Activated CD4-positive, alpha-beta T cell treated with anti-CD3 and anti-CD28 coated beads, Interleukin-2, amount 50 U/mL, for 1 hour (primary cell): ENCODE data around the gene TBC1D10A.

ENCODE experiments used
- DNase-seq: peaks from one replicate; pipeline ENCODE4 v3.0.0-alpha.2; 2020

The TBC1D10A gene

GRCh38 chr22:30297276-30297990, 29.3 kb downstream of the TBC1D10A start:
- DNase-seq: no peak

GRCh38 chr22:30296833-30297232, 29.9 kb downstream of the TBC1D10A start:
- DNase-seq: no peak

- DNase-seq: no peak
Measured at GRCh38 chr22:30296324-30296723, 30.4 kb downstream of the TBC1D10A start.

- DNase-seq: no peak
Measured at GRCh38 chr22:30295576-30295975, 31.2 kb downstream of the TBC1D10A start.

GRCh38 chr22:30294830-30295229, 31.9 kb downstream of the TBC1D10A start:
- DNase-seq: no peak

- no peak for DNase-seq
Measured at GRCh38 chr22:30294066-30294465, 32.7 kb downstream of the TBC1D10A start.

GRCh38 chr22:30293026-30293425, 33.7 kb downstream of the TBC1D10A start:
- no peak for DNase-seq

- no peak for DNase-seq
Measured at GRCh38 chr22:30292069-30292970, 34.4 kb downstream of the TBC1D10A start.

- DNase-seq: no peak
Measured at GRCh38 chr22:30291058-30291892, 35.5 kb downstream of the TBC1D10A start.

- DNase-seq: no peak
Measured at GRCh38 chr22:30290342-30291057, 36.2 kb downstream of the TBC1D10A start.

GRCh38 chr22:30289980-30290313, 36.8 kb downstream of the TBC1D10A start:
- DNase-seq: no peak

- DNase-seq: peak; percentile 83
Measured at GRCh38 chr22:30289141-30289979, 37.4 kb downstream of the TBC1D10A start, which contains the start of gene CASTOR1. Gene CASTOR1 (minus strand): TSS chr22:30289505. CDS start chr22:30289497, 8 bp downstream.

GRCh38 chr22:30288419-30289140, 38.2 kb downstream of the TBC1D10A start:
- DNase-seq: no peak

GRCh38 chr22:30287648-30288418, 38.9 kb downstream of the TBC1D10A start:
- peak; percentile 92 for DNase-seq

GRCh38 chr22:30286813-30287647, 39.7 kb downstream of the TBC1D10A start:
- peak; percentile 88 for DNase-seq

- DNase-seq: no peak
Measured at GRCh38 chr22:30286331-30286730, 40.4 kb downstream of the TBC1D10A start.

GRCh38 chr22:30285846-30286200, 40.9 kb downstream of the TBC1D10A start:
- no peak for DNase-seq

- DNase-seq: no peak
Measured at GRCh38 chr22:30285176-30285845, 41.4 kb downstream of the TBC1D10A start.

GRCh38 chr22:30284666-30285065, 42.1 kb downstream of the TBC1D10A start:
- no peak for DNase-seq
